ENCODE data around the gene LMAN1L.

Gene LMAN1L

GRCh38 chr15:74777769-74778598 lies 34.7 kb upstream of the LMAN1L start:
- H3K4me1 ChIP-seq (ENCODE audit: insufficient read depth, low read length, severe bottlenecking) = peaks cover 87% of the 10 kb centered on the region
- peak overlapping the region; percentile 22 for H3K4me3 ChIP-seq (ENCODE audit: low read depth, low read length, poor library complexity, severe bottlenecking)
- no peaks in the 10 kb centered on the region for H3K27me3 ChIP-seq (ENCODE audit: insufficient read depth, low read length)
- peaks cover 6% of the 10 kb centered on the region for H3K79me2 ChIP-seq (ENCODE audit: insufficient read depth, low read length)
- H3K27ac ChIP-seq (ENCODE audit: low read depth, low read length, poor library complexity, severe bottlenecking) = peak overlapping the region; percentile 100
- H3K36me3 ChIP-seq (ENCODE audit: insufficient read depth, low read length) = peaks cover 6% of the 10 kb centered on the region; the same call in 1 of the 2 replicates
- TF ChIP-seq EZH2 (IDR thresholded peaks at IDR 0.05; ENCODE audit: borderline replicate concordance, low read length) = no peak
- H4K20me1 ChIP-seq (ENCODE audit: insufficient read depth, low read length) = no peaks in the 10 kb centered on the region
- H3K9me2 ChIP-seq (ENCODE audit: low read depth, low read length) = no peaks in the 10 kb centered on the region
- peak overlapping the region; percentile 68 for H3K9ac ChIP-seq (ENCODE audit: low read length)
- peaks cover 18% of the 10 kb centered on the region for H3F3A ChIP-seq (ENCODE audit: insufficient read depth, low read length)
- H3K9me3 ChIP-seq (ENCODE audit: low read length) = no peaks in the 10 kb centered on the region
- H3K4me2 ChIP-seq (ENCODE audit: low read length) = peak overlapping the region; percentile 52
- H2AFZ ChIP-seq (ENCODE audit: low read length) = no peak overlapping the region

GRCh38 chr15:74778599-74778970 lies 34.0 kb upstream of the LMAN1L start:
- peaks cover 18% of the 10 kb centered on the region for H3F3A ChIP-seq (ENCODE audit: insufficient read depth, low read length)
- peak overlapping the region; percentile 52 for H3K4me2 ChIP-seq (ENCODE audit: low read length)
- peak overlapping the region; percentile 68; the same call in 1 of the 2 replicates for H3K9ac ChIP-seq (ENCODE audit: low read length)

GRCh38 chr15:74779162-74779648 lies 33.4 kb upstream of the LMAN1L start:
- peaks cover 24% of the 10 kb centered on the region for H3F3A ChIP-seq (ENCODE audit: insufficient read depth, low read length)
- H3K27me3 ChIP-seq (ENCODE audit: insufficient read depth, low read length) = no peaks in the 10 kb centered on the region
- TF ChIP-seq EZH2 (IDR thresholded peaks at IDR 0.05; ENCODE audit: borderline replicate concordance, low read length) (no peak), CTCF (IDR thresholded peaks at IDR 0.05; ENCODE audit: low read length) (no peak)
- H3K79me2 ChIP-seq (ENCODE audit: insufficient read depth, low read length) = peaks cover 17% of the 10 kb centered on the region
- H3K4me1 ChIP-seq (ENCODE audit: insufficient read depth, low read length, severe bottlenecking) = peaks cover 87% of the 10 kb centered on the region
- no peak overlapping the region for H3K4me3 ChIP-seq (ENCODE audit: low read depth, low read length, poor library complexity, severe bottlenecking)
- no peaks in the 10 kb centered on the region for H4K20me1 ChIP-seq (ENCODE audit: insufficient read depth, low read length)
- peak overlapping the region; percentile 52; the same call in 1 of the 2 replicates for H3K4me2 ChIP-seq (ENCODE audit: low read length)
- H3K36me3 ChIP-seq (ENCODE audit: insufficient read depth, low read length) = peaks cover 16% of the 10 kb centered on the region; the same call in 1 of the 2 replicates
- no peaks in the 10 kb centered on the region for H3K9me3 ChIP-seq (ENCODE audit: low read length)
- no peak overlapping the region for H2AFZ ChIP-seq (ENCODE audit: low read length)
- no peaks in the 10 kb centered on the region for H3K9me2 ChIP-seq (ENCODE audit: low read depth, low read length)
- peak overlapping the region; percentile 100 for H3K27ac ChIP-seq (ENCODE audit: low read depth, low read length, poor library complexity, severe bottlenecking)
- H3K9ac ChIP-seq (ENCODE audit: low read length) = peak overlapping the region; percentile 68; the same call in 1 of the 2 replicates

More at GRCh38 chr15:74778599-74778970, 34.0 kb upstream of the LMAN1L start:
- Histone ChIP-seq H3K9me2 (ENCODE audit: low read depth, low read length) (no peaks in the 10 kb centered on the region), H4K20me1 (ENCODE audit: insufficient read depth, low read length) (no peaks in the 10 kb centered on the region), H2AFZ (ENCODE audit: low read length) (no peak overlapping the region), H3K9me3 (ENCODE audit: low read length) (no peaks in the 10 kb centered on the region), H3K27me3 (ENCODE audit: insufficient read depth, low read length) (no peaks in the 10 kb centered on the region), H3K4me3 (ENCODE audit: low read depth, low read length, poor library complexity, severe bottlenecking) (no peak overlapping the region), H3K27ac (ENCODE audit: low read depth, low read length, poor library complexity, severe bottlenecking) (peak overlapping the region; percentile 100), H3K36me3 (ENCODE audit: insufficient read depth, low read length) (peaks cover 11% of the 10 kb centered on the region; the same call in 1 of the 2 replicates), H3K79me2 (ENCODE audit: insufficient read depth, low read length) (peaks cover 12% of the 10 kb centered on the region), H3K4me1 (ENCODE audit: insufficient read depth, low read length, severe bottlenecking) (peaks cover 87% of the 10 kb centered on the region)
- TF ChIP-seq EZH2 (IDR thresholded peaks at IDR 0.05; ENCODE audit: borderline replicate concordance, low read length) (no peak), CTCF (IDR thresholded peaks at IDR 0.05; ENCODE audit: low read length) (no peak)
